HG03139 (cell line): ENCODE data around the gene SSBP2.
"Not testable (repeated sequence)": the region's sequence is repeated elsewhere in the genome, so short reads cannot be mapped to it uniquely, and the experiment has no call there.

Experiments
- ATAC-seq: cut with Tn5 transposase; IDR thresholded peaks from one replicate; pipeline ENCODE4 v1.9.1; 2021; ENCODE audit not compliant: unreplicated experiment

The SSBP2 gene

DNA sequence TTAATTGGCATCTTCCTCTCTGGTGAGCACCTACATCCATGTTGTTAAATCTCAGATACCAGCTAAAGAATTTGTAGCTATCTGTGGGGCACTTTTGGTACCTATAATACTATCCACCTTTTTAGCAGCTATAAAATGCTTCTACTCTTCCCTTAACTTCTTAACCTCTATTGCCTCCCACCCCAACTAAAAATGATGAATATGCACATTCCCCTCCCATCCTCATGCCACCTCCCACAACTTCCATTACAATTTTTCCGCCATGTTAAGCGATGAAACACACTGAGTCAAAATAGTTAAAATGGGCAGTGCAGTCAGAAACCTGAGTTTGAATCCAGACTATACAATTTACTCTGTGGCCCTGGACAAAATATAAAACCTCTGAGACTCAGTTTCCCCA lies 10.1 kb downstream of the SSBP2 start:
- no peak for ATAC-seq

DNA sequence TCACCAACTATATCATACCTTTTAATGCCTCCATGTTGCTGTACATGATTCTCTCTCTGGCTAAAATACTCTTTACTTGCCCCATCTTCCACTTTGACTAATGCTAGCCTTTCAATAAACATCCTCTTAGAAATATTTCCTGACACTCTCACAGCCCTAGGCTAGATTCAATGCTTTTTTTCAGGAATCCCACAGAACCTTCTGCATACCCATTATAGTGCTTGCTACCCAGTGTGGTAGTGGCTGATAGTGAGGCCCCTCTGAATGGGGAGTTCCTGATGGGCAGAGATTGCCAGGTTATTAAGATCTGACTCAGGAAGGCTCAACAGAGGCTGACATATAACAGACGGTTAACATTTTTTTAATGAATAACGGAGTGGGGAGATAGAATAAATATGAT lies 11.6 kb downstream of the SSBP2 start:
- no peak for ATAC-seq

DNA sequence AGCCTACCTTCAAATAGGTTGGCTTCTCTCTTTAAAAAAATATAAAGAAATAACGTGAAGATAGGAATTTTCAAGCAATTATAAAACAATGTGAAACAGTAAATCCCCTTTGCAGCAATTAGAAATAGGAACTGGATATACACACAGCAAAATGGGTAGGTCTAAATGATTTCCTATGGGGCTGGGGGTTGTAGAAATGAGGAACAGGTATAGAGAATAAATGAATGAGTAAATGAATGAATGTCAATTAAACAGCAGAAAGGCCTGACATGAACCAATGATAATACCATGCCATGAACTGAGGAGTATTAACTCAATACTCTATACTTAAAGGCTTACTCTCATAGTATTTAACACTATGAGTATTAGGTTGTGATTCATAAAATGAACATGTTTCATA lies 21.6 kb downstream of the SSBP2 start:
- no peak for ATAC-seq

DNA sequence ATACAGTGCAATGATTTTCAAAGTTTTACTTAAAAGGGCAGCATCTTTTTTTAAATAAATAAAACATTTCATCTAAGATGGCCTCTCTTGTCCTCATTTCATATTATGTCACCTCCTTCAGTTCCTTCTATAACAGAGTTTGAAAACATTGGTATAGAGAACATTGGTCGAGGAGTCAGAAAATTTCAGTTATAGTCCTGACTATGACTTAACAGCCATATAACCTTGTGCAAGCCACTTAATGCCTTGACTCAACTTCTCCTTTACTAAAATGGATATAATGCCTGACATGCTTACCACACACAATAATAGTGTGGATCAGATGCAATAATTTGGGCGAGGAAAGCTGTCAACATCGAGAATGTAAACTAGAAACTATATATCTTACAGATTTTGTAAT lies 22.6 kb downstream of the SSBP2 start:
- ATAC-seq: no peak

DNA sequence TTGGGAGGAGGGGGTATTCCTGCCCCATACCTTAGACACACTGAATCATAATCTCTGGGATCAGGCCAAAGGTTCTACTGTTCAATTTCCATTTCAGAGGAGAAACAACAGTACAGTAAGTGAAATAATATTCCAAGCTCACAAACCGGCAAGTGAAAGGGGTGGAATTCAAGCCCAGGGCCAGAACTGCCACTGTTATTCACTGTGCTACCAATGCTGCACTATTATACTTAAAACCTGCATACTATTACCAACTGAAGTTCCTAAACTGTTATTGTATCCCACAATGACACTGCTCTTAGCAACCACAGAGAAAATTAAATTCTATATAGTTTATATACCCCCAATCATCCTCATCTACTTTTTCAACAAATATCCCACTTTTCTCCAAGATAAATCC lies 24.6 kb downstream of the SSBP2 start:
- ATAC-seq: no peak

DNA sequence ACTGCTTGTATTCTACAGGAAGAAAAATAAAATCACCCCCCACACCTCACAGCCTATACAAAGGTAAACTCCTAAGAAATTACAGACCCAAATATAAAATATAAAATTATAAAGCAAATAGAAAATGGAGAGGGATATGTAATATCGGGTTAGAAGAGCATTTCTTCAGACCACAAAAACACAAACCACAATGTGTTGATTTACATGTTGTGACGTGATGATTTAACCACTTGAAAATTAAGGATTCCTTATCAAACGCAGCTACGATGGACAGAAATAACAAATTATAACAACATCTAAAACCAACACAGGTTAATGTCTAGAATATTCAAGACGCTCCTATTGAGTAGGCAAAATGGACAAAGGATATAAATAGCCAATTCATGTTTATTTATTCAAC lies 26.3 kb downstream of the SSBP2 start:
- no peak for ATAC-seq

DNA sequence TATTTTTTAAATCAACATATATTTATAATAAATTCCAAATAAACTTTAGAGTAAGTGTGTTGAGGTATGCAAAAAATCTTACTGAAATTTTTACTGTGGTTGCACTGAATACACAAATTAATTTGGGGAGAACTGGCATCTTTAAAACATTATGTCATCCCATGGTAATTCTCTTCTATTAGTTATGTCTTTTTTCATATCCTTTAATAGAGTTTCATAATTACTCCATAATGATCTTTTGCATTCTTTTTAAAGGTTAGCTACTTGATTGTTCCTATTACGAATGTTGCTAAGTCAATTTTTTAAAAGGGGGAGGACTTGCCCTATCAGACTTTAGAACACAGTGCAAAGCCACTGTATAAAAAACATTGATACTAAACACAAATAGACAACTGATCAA lies 26.8 kb downstream of the SSBP2 start:
- no peak for ATAC-seq

DNA sequence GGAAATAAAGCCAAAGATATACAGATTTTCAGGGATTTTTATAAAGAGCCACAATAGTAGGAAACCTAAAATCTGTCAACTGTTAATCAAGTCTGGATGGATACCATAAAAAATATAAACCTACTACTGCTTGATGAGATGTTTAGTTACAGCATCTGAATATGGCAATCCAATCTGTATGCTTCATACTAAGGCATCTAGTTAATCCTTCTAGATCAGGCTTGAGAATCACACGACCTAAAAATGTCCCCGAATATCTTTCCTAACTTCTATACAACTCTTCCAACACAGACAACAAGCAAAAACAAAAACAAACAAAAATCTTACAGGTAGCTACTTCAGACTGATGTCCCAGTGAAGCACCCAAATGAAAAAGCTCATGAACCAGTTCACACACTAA lies 29.8 kb downstream of the SSBP2 start:
- no peak for ATAC-seq

DNA sequence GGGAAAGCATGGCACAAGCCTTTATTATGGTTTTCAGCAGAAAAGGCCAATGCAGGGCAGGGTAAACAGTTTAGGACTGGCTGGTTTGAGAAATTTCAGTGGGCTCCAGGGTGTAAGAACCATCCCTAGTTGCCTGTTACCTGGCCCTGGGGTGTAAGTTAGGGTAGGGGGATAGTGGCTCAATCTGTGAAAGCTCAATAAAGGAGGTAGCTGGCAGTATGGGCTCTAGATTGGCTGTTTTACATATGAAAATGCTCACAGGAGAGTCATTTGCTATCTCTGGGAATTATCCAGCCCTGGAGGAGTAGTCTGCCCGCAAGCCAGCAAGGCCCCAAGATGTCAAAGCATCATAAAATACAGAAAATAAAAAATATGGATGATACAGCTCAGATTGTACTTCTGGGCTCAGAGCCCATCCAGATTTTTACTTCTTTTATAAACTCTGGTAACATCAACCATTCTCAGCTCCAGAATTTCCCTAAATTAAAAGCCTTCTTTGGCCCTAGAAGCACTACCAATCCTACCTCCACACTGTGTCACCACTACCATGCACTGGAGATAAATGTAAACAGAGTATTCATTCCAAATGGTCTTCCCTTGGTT lies 31.1 kb downstream of the SSBP2 start:
- ATAC-seq: no peak

DNA sequence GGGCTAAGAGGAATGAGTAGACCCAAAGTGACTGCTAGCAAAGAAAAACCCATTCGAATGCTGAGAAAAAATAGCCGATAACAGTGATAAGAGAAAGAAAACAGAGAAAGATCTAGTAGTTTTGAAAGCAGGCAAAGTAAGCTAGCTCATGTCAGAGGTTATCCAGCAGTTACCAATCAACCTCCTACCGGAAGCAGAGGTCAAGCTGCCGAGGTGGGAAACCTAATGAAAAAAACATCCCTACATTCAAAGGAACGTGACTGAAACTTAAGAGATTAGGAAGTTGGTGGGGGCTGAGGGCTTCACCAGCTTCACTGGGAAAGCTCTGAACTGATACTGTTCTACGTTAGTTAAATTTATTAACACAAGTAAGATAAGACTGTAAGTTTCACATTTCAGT lies 32.6 kb downstream of the SSBP2 start:
- ATAC-seq: no peak

DNA sequence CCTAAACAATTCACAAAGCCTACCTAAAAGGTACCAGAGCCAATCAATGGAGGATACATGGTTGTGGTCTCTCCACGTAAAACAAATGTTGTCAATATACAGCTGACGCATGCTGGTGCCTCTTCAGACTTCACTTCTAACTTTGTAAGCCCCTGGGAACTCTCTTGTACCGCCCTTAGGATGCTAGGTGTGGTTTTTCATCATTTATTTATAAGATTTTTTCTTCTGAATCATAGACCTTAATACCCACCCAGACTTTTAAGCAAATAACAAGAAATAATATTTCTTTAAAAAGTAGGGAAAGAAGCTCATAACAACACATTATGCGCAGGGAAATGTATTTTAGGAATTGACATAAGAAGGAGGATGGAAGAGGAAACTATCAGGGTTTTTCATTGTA lies 33.0 kb downstream of the SSBP2 start:
- no peak for ATAC-seq

DNA sequence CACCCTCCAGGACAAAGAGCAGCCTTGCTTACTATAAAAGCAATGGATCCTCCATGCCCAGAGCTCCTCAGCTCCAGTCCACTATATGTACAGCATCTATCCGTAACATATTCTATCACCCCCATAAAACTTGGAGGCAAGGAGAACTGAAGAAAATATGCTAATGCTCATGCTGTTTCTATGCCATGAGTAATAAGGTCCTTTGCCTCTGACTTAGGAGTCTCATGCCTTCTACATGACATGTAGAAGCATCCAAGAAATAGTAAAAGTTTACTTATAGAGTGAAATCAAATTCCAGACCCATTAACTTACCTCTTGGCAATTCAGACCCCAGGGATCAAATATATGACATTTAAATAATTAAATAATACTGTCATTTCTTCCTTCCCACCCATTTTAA lies 33.7 kb downstream of the SSBP2 start:
- ATAC-seq: no peak

DNA sequence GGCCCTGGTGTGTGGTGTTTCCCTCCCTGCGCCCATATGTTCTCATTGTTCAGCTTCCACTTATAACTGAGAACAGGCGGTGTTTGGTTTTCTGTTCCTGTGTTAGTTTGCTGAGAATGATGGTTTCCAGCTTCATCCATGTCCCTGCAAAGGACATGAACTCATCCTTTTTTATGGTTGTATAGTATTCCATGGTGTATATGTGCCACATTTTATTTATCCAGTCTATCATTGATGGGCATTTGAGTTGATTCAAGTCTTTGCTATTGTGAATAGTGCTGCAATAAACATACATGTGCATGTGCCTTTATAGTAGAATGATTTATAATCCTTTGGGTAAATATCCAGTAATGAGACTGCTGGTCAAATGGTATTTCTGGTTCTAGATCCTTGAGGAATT lies 36.8 kb downstream of the SSBP2 start:
- ATAC-seq: not testable (repeated sequence)

DNA sequence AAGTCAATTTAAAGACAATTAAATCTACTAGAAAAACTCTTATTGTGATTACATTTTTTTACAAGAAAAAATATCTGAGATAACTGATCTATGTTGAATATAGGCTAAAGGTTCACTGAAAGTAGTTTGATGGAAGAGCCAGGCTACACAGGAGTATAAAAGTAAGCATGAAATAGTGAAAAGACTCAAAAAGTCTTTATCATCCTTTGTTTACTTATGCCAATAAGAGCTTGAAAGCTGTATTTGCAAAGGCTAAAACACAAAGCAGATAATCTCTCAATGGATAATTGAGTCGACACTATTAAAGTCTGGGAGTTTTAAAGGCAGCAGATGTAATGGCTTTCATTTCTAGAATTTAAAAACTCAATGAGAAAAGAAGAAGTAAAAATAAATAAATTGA lies 42.0 kb downstream of the SSBP2 start:
- ATAC-seq: no peak

DNA sequence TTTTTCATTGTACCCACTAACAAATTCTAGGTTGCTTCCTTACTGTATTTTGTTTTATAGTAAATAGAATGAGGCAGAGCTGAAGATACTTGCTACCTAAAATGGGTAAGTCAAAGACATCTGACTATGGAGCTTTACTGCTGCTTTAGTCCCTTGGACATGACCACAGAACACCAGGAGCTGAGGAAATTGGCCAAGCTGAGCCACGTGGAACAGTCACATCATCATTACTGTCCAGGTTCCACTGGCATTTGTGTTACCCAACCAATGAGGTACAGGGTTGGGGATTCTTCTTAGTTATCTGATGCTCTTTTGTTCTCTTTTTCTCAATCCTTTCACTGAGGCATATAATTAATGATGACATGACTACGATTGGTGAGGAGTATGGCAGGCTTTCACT lies 47.1 kb downstream of the SSBP2 start:
- no peak for ATAC-seq

DNA sequence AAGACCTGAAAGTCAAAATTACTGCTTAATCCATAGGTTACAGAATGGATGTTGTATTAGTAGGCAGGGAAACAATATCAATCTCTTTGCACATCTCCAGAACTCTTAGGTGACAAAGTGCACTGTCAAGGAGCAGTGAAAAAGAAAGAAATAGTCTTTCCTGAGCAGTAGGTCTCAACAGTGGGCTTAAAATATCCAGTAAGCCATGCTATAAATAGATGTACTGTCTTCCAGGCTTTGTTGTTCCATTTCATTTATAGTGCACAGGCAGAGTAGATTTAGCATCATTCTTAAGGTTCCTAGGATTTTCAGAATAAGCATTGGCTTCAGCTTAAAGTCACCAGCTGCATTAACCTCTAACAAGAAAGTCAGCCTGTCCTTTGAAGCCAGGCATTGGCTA lies 50.7 kb downstream of the SSBP2 start:
- ATAC-seq: no peak

DNA sequence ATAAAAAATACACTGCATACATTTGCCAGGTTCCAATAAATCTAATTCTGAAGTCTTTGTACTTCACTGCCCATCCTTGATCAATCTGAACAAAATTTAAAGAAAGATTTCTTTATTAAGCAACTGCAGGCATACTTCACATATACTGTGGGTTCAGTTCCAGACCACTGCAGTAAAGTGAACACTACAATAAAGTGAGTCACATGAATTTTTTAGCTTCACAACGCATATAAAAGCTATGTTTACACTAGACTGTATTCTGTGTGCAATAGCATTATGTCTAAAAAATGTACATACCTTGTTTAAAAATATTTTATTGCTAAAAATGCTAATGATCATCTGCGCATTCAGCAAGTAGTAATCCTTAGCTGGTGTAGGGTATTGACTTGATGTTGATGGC lies 52.1 kb downstream of the SSBP2 start:
- ATAC-seq: no peak

DNA sequence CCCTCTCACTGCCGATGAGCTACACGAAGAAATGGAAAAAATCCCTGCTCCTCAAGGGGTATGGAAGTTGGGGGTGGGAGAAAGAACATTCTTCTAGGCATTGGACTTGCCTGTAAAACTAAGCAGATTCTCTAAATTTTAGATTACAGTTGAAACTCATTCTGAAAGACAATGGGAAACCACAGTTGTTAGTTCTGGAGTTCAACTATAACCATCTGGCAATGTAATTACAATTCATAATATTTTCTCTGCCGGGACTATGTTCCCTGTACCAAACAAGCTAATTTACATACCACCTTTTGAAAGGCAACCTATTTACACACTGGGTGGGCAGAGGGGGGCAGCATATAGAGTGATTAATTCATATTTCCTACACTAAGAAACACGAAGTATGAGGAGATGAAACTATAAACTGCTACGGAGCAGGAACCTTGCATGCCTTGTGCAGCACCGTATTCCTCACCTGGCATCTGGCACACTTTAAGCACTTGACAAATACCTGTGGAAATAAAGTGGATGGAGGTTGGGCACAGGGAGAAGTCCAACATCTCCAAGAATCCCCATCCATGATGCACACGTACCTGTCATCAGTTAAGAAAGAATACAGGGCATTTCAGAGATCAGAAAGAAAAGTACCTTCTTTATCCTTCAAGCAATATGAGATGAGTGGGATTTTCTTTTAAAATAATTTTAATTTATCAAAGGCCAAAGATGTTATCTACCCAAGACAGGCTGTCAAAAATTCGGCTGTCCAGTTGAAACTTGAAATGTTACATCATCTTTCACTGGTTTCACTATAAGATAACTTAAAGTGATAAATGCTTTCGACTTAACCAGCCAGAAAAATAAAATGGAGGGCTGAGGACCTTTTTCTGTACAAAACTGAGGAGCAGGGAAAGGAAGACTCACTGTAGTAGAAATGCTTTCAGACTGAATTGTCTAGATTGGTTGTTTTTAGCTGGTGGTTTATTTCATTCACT lies 54.2 kb downstream of the SSBP2 start:
- ATAC-seq: no peak

DNA sequence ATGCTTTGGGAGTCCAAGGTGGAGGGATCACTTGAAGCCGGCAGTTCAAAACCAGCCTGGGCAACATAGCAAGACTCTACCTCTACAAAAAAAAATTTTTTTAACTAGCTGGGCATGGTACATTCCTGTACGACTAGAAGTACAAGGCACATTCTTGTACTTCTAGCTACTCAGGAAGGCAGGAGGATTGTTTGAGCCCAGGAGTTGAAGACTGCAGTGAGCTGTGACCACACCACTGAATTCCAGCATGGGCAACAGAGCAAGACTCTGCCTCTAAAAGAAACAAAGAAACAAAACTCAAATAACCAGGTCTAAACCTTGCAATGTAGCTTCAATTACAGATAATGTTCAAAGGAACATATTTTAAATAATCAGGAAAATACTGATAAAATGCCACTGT lies 56.2 kb downstream of the SSBP2 start:
- no peak for ATAC-seq

DNA sequence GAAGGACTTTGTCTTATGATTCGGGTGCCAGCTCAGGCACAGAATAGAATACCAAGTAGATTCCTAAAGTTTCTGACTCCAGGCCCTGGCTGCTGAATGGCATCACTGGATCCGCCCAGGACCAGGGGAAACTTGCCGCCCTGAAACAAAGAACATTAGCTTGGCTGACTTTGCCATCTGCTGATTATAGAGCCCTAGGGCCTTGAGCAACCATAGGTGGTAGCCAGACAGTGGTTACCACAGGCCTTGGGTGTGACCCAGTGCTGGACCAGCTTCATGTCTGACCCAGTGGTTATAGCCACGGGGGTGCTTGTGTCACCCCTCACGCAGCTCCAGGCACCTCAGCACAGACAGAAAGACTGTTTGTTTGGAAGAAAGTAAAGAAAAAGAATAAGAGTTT lies 62.7 kb downstream of the SSBP2 start:
- no peak for ATAC-seq

DNA sequence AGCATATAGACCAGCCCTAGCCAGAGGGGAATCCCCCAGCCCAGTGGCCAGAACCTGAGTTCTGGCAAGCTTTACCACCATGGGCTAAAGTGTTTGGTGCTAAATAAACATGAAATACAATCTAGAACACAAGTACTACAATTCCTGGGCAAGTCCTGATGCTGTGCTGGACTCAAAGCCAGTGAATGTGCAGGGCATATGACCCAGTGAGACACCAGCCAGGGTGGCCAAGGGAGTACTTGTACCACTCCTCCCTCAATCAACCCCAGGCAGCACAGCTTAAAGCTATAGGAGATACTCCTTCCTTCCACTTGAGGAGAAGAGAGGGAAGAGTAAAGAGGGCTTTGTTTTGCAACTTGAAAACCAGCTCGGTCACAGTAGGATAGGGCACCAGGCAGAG lies 63.6 kb downstream of the SSBP2 start:
- no peak for ATAC-seq

DNA sequence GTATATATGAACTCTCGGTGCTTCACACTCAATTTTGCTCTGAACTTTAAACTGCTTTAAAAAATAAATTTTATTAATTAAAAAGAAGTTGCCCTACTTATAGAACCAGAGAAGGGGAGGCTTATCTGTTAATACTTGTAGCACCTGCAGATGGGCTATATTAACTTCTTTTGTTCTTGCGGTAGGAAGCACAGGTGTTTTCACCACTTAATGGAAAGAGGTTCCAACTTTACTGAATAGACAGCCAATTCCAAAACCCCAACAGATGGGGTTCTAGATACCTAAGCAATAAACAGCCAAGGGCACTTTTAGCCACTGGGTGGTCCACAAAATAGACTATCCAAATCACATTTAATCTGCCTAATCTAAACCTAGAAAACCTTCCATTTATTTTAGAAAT lies 65.4 kb downstream of the SSBP2 start:
- ATAC-seq: no peak

DNA sequence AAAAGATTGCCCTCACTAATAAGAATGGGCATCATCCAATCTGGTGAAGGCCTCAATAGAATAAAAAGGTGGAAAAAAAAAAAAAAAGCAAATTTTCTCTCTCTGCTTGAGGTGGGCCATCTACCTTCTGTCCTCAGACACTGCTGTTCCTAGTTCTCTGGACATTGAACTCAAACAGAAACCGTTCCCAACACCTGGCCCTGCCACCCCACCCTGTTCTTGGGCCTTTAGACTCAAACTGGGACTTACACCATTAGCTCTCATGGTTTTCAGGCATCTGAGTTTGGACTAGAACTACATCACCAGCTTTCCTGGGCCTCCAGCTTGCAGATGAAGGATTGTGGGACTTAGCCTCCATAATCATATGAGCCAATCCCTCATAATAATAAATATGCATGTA lies 71.0 kb downstream of the SSBP2 start:
- ATAC-seq: no peak
